Esophagus mucosa (tissue), 1 donor: ENCODE results near the gene PTPRN2. TPM values are rescaled to one million over a fixed set of nuclear protein-coding genes. Genes with fewer than 3 reads are reported as not detected.
"Not testable (repeated sequence)": the region's sequence is repeated elsewhere in the genome, so short reads cannot be mapped to it uniquely, and the experiment has no call there.

Source experiments
- ATAC-seq: fragments of 200-7000 bp; cut with Tn5 transposase; one replicate; pipeline ENCODE4 v1.9.1; 2020
- total RNA-seq: library from RNA; stranded (reverse); gene quantifications from one replicate; pipeline ENCODE4 v1.2.4, GENCODE V29; 2023
- donor health status: DM: yes; HTN: yes; CAD: no.

The PTPRN2 gene
- total RNA-seq, 1 donor from 2014 or later, result 0.44 TPM

DNA sequence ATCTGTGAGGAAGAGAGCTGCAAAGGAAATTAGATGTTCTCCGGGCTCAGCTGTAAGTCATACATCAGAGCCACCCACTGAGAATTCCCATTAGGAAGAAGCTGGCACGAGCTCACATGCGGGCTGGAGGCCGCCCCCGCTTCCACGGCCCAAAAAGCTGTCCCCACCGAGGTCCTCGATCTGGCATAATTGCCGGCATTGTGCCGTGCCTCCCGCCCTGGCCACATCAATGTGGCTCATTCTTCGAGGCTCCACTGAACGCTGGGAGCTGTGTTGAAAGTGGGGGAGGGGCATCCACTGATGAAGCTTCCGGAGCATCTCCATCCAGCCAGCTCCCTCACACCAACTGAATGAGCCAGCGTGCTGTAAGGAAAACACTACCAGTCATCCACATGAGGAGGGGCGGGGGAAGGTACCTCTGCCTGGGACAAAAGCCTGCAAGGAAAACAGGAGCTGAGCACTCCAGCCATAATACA is 173.1 kb downstream of the PTPRN2 start:
- ATAC-seq, result no peak

DNA sequence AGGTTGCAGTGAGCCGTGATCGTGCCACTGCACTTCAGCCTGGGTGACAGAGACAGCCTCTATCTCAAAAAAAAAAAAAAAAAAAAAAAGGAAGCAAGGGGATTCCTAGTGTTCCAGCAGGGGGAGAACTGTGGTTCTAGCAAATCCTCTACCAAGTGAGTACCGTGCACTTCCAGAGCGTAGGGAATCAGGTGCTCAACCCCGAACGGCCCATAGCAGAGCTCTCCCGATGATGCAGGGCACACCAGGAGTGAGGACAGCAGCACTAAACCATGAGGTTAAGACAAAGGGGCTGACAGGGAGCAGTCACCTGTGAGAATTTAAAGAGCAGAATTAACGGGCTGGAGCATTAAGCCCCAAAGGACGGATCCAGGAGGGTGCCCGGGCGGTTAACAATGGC is 173.6 kb downstream of the PTPRN2 start:
- no peak for ATAC-seq

DNA sequence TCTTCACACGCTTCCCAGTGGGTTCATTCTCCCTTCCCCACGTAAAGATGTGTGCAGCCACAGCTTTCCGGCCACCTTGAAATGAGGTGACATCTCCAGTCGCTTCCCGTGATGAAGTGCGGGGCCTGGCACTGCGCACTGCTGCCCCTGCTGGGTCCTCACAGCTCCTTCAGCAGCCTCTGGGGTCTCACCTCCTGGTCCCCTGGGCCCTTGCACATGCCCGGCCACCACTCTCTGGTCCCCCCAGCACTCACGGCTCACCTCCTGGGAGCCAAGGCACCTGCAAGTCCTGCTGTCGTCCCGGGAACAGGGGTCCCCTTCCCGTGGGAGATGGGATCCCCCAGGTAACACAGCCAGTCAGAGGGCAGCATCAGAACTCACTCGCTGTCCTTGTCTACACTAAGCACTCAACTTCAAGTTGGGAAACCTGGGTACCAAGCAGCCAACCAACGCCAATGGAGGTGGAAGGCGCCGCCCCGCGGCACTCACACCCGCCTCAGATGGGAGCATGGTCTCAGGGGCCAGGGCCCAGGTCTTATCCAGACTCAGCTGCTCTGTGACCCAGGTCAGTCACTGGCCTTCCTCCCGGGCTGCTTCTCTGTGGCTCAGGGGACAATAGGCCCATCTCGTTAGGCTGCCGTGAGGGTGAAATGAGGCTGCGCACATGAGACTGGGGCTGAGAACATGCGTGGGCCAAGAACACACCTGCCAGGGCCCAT is 176.2 kb downstream of the PTPRN2 start:
- ATAC-seq, result no peak

DNA sequence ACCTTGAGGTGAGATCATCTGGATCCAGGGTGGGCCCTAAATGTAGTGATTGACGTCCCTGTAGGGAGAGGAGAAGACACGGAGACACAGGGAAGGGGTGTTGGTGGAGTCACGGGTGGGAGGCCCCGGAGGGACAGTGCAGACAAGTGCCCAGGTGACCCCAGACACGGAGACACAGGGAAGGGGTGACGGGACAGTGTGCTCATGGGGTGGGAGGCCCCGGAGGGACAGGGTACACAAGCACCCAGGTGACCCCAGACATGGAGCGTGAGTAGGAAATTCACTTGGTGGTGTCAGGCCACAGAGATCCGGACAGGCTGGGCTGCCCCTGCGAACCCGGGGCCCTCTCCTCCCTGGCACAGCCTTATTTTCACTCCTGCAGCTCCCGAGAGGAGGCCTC is 176.9 kb downstream of the PTPRN2 start:
- peak; percentile 38 for ATAC-seq

DNA sequence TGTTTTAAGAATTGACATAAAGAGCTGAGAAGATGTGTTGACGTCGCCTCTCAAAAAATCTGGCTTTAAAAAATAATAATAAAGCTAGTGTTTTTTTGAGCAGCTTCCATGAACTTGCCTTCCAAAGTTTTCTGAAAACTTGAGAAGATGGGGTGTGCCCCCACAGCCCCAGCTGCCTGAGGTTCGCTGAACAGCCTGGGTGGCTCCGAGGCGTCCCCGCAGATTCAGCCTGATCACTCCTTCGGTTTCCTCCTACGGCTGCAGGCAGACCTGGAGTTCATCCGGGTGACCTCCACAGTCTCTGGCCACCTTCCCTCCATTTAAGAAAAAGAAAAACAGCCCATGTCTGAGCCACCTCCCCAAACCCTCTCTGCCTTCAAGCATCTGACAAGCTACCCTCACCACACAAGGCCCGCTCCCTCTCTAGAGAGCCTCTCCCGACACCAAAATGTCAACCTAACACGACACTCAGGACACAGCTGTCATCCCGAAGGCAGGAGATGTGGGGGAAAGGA is 177.8 kb downstream of the PTPRN2 start:
- ATAC-seq, result no peak

DNA sequence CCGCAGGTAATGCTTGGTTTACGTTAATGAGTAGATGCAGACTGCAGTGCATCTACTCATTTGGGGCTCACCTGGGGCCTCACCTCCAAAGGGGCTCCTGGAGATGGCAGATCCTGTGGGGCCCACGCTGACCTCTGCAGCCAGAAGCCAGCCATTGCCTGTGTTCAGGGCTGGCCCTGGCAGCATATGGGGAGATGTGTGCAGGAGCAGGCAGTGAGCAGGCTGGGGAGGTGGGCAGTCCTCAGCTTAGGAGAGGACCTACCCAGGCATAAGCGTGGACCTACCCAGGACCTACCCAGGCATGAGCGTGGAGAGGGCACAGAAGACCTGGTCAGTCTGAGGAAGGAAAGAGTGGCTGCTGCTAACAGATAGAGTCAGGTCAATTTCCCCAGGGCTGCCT is 178.5 kb downstream of the PTPRN2 start:
- ATAC-seq, result peak; percentile 24

DNA sequence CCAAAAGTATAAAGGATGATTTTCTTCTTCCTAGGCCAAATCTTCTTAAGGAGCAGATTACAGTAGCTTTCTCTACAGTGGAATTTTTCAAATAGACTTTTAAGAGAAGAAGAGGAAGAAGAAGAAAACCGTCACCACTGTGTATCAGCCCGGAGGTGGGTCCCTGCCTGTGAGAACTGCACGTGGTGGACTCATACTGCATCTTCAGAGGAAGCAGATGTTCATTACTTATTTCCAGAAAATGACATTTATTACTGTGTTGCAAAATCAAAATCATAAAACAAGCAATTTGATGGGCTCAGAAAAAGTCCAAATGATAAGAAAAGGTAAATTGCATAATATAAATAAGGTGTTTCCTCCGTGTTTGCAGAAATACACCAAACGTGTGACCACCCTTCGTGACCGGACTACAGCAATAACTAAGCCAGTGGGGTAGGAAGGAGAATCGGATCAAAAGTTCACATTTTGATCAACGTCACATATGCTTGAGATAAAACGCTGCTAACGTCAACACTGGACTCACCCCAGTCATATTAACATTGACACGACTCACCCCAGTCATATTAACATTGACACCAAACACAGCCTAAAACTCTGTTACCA is 179.2 kb downstream of the PTPRN2 start:
- no peak for ATAC-seq

DNA sequence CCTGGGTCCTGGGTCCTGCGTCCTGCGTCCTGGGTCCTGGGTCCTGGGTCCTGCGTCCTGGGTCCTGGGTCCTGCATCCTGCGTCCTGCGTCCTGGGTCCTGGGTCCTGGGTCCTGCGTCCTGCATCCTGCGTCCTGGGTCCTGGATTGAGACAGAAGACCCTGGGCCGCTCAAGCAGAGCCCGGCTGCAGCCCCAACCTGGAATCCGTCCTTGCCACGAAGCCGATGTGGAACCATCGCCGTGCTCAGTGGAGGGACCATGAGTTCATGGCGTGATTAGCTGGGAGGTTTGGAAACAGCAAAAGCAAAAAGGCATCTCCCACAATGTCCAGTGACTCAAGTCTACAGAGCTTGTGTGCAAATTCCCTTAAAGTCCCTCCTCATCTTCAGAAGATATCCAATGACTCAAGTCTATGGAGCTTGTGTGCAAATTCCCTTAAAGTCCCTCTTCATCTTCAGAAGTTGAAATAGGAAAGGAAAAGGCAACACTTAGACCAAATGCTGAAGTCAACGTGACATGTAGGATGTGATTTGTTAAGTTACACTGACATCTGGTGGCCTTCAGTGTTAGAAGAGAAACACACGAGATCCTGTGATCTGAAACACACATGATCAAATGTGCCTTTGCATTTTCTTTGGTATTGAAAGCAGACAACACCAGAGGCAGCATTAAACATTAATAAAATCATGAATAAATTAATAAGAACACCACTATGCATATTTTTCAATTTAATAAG is 179.9 kb downstream of the PTPRN2 start:
- ATAC-seq, result peak; percentile 42

DNA sequence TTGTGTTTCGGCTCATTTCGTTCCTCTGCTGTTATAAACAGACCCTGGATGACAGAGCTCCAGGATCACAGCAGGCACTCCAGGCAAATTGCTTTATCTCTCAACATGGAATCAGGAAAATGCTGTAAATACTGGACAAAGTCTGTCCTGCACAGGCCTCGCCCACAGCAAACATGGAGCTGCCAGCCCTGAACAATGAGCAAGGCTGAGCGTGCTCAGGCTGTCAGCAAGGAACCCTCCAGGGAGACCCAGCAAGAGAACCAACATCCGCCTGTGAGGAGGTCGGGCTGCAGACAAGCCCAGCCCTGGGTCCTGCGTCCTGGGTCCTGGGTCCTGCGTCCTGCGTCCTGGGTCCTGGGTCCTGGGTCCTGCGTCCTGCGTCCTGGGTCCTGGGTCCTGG is 180.8 kb downstream of the PTPRN2 start:
- no peak for ATAC-seq

DNA sequence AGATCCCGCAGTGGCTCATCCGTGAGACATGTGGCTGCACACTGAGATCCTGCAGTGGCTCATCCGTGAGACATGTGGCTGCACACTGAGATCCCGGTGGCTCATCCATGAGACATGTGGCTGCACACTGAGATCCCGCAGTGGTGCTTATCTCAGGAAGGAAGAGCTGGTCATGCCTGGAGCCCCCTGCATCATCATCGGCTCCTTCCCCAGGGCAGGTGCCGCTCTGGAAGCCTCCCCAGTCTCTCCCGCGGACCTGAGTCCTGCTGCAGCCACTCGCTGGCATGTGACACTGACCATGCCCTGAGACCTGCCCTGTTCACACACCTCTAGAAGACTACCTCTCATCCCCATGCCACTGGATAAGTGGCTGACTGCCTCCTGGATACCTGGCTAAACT is 181.3 kb downstream of the PTPRN2 start:
- no peak for ATAC-seq

DNA sequence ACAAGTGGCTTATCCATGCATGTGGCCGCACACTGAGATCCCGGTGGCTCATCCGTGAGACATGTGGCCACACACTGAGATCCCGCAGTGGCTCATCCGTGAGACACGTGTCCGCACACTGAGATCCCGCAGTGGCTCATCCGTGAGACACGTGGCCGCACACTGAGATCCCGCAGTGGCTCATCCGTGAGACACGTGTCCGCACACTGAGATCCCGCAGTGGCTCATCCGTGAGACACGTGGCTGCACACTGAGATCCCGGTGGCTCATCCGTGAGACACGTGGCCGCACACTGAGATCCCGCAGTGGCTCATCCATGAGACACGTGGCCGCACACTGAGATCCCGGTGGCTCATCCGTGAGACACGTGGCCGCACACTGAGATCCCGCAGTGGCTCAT is 181.9 kb downstream of the PTPRN2 start:
- not testable (repeated sequence) for ATAC-seq

DNA sequence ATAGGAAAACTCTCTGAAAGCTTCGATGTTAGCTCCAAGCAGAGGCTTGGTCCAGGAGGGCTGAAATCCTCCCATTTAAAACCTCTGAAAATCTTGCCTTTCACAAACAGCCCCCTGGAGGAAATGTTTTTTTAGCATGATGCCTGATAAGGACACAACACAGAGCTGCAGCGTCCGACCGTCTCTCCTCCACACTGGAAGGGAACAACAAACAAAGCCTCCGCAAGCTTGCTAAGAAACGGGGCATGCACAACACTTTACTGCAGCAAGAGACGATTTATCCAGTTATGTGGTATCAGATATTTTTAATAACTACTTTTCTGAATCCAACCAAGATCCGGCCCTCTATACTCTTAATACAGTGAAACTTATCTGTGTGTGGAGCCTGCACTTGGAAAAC is 182.3 kb downstream of the PTPRN2 start:
- ATAC-seq, result no peak

DNA sequence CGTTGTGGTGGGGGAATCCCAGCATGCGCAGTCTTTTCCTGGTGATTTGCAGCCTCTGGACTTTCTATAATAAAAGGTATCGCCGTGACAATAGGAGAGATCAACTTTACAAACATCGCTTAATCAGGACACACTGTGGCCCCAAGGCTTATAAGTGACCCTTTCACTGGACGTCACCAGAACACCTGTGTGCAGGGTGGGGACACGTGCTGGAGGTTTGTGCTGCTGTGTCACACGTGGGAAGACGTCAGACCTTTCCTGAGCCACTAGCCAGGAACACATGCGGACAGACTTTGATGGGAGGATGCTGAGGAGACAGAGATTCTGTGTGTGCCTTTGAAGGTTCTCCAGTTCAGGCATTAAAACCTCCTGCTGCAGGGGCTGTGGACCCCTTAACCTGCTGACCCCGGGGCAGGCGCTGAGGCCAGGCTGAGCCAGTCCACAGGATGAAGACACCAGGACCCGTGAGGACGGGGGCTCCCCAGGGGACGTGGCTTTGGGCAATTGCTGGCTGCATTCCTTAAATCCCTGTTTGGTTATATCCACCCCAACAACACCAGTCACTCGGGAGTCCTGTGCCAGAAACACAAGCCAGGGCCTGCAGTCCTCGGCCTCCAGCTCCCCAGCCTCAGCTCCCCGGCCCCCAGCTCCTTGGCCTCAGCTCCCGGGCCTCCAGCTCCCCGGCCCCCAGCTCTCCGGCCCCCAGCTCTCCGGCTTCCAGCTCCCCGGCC is 183.4 kb downstream of the PTPRN2 start:
- ATAC-seq, result peak; percentile 29

DNA sequence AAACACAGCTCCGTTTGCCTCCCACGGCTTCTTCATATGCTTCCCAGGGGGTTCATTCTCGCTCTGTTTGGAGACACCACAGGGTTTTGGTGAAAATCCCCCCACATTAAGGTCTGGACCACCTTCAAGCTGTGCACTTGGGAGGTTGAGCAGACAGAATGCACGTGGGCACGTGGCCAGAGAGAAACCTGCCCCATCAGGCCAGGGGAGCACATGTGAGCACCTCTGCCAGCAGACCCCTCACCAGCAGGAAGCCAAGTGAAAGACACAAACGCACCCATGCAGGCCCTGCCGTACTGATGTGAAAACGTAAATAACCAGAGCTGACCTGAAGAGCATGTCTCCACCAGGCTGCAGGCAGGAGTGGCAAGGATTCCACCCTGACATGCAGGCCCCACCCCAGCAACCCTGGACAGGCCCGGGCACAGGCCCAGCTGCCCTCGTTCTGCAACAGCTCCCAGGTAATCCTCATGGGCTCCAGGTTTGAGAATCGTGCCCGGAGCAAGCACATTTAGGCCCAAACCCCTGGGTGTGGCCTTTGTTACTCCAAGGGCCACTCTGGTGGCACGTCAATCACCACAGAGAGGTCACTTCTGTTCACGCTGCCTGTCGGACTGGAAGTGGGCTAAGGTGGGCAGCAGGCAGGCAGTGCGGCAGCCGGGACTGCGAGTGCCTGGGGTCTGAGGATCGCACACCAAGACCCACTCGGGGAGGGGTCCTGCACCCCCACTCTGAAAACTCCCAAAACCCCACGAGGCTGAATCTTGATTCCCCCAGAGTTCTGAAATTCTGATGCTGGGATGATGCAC is 184.4 kb downstream of the PTPRN2 start:
- peak; percentile 96 for ATAC-seq

DNA sequence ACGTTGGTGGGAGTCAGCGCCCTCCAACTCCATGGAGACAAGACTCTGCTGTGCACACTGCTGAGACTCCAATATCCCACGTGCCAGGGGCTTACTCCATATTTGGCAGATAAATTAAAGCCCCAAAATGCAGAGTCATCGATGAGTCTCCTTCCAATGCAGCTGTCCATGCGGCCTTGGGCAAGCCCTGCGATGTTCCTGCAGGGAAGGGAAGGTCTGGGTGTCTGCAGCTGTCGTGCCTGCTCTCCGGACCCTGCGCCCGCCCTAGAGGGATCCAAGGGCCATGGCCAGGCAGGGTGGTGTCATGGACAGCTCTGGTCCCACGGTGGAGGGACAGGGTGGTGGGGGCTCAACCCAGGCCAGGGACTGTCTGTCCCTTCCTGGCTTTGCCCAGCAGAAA is 185.2 kb downstream of the PTPRN2 start:
- ATAC-seq, result peak; percentile 35

DNA sequence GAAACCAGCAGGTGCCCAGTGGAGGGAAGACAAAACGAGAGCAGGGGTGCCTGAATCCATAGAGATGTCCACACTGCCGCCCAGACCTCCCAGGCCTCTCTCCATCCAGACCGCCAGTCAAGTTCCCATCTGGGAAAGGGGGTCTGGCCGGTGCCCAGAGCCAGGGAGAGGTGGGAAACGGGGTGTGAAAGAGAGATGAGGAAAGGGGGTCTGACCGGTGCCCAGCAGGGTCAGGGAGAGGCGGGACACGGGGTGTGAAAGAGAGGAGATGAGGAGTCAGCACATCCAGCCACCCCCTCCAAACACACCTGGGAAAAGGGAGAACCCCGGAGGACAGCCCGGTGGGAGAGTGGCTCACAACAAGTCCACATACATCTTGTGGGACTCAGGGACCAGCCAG is 185.8 kb downstream of the PTPRN2 start:
- no peak for ATAC-seq

DNA sequence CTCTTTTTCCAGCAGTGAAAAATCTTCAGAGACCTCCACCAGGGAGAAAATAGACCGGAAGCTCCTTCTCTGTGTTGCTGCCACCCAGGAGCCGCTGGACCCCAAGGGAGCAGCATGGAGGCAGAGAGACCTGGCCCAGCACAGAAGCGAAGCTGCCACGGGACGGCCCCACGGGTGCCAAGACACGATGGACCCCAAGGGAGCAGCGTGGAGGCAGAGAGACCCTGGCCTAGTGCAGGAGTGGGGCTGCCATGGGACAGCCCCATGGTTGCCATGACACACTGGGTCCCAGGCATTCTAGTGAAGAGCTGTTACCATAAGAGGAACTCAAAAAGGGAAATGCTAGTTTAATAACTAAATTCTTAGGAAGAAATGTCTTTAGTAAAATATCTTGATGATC is 186.3 kb downstream of the PTPRN2 start:
- no peak for ATAC-seq

DNA sequence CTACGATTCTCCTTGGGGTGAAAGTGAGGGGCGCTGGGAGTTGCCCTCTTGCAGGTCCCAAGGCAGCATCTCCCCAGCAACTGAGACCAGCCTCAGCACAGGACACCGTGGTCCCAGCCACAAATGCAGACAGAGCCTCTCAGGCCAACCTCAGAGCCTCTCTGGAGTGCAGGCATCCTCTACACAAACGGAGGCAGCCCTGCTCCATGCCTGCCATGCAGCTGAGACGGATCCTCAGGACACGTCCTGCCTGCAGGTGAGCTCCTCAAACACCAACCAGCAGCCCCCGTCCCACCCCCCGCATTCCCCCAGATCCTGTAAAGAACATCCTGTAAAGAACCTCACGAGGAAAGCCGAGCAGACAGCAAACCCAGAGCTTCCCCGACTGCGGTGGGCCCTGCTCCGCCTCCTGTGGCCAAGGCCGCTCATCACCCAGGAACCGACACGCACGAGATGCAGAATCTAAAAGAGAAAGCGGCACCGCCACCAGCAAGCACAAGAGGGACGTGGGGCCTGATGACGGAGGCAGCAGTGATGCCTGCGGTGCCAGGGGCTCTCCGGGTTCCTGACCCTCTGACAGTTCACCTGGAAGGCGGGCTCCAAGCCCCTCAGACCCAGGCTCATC is 186.9 kb downstream of the PTPRN2 start:
- ATAC-seq, result no peak

DNA sequence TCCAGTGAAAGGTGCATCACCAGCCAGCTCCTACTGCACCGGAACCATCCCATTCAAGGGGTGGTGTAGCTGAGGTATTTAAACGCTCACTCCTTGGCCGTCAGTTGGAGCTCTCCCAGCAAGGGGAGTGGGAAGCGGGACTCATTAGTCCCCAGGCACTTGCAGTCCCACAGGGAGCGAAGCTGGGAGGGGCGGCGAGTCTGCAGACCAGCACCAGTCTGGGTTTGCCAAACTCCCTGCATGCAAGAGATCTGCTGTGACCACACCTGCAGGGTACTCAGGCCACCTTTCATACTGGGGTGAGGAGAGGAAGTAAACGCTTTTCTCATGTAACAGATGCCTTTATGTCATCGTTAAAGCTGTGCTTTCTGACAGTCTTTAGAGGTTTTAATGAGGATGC is 187.9 kb downstream of the PTPRN2 start:
- ATAC-seq, result no peak

DNA sequence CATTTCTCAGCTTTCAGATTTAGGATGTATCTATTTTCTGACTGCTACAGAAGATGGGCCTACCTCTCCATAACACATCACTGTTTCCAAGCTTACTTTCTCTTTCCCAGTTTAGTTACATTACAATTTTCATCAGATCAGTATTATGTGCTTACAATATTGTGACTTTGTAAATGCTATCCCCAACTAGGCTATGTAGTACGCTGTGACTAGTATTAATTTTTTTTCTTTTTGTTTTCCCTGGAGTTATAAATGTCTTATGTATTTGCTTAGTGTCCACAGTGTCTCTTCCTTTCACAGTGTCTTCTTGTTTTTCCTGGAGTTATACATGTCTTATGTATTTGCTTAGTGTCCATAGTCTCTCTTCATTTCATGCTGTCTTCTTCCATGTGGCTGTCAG is 188.9 kb downstream of the PTPRN2 start:
- ATAC-seq, result no peak

DNA sequence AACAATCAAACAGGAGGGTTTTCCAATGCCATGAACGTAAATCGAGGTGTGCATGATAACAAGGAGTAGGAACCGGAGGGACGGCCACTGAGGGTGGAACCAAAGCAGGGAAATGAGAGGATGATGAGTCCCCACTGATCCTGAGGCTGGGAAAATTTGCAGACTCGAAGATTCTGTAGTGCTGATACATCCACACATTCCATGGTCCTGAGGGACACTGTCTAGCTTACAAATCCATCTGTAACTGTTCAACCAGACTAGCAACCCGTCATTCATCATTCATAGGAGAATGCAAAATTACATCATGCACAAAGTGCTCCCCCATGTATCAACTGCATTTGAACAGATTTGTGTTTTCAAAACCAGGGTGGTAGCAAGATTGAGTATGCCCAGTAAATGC is 189.7 kb downstream of the PTPRN2 start:
- no peak for ATAC-seq
